Liver (tissue), 9 donors: ENCODE data around the gene CHAD. TPM values are rescaled to one million over a fixed set of nuclear protein-coding genes. Genes with fewer than 3 reads are reported as not detected.
A peak's percentile ranks its signal among the peaks of the same experiment; 100 is the strongest.

Experiments used
- DNase-seq: peaks from one replicate; pipeline ENCODE4 v3.0.0-alpha.2; 2017; ENCODE audit warnings: low spot score
- H3K27ac ChIP-seq, 2 donors: one replicate each; pipeline ENCODE4 v1.7.0; 2013; ENCODE audit warnings: inconsistent platforms in 2 of 2, low read length in 2 of 2, control low read depth in 1 of 2, low read depth in 1 of 2, mild to moderate bottlenecking in 1 of 2
- H3K27me3 ChIP-seq, 4 donors: one replicate each; pipeline versions ENCODE4 v1.6.1 to v1.7.0; 2013; ENCODE audit warnings: low read length in 3 of 4, inconsistent platforms in 1 of 4, mild to moderate bottlenecking in 1 of 4, moderate library complexity in 1 of 4; ENCODE audit not compliant: control insufficient read depth in 4 of 4, insufficient read depth in 4 of 4
- H3K36me3 ChIP-seq, 4 donors: one replicate each; pipeline versions ENCODE4 v1.6.1 to v1.7.0; 2013; ENCODE audit warnings: low read length in 3 of 4, mild to moderate bottlenecking in 3 of 4, low read depth in 1 of 4, moderate library complexity in 1 of 4; ENCODE audit not compliant: control insufficient read depth in 4 of 4, insufficient read depth in 3 of 4
- H3K4me1 ChIP-seq, 4 donors: one replicate each; pipeline versions ENCODE4 v1.6.1 to v1.7.0; 2013; ENCODE audit warnings: low read length in 3 of 4, mild to moderate bottlenecking in 3 of 4, moderate library complexity in 1 of 4; ENCODE audit not compliant: control insufficient read depth in 4 of 4, insufficient read depth in 4 of 4
- H3K4me3 ChIP-seq, 3 donors: one replicate each; pipeline versions ENCODE4 v1.6.1 to v1.7.0; 2013; ENCODE audit warnings: low read length in 3 of 3, control low read depth in 1 of 3, low read depth in 1 of 3, mild to moderate bottlenecking in 1 of 3
- H3K9ac ChIP-seq, 2 donors: one replicate each; pipeline ENCODE4 v1.7.0; 2013; ENCODE audit warnings: low read length in 2 of 2, mild to moderate bottlenecking in 2 of 2, moderate library complexity in 2 of 2, control low read depth in 1 of 2, low read depth in 1 of 2
- H3K9me3 ChIP-seq, 4 donors: one replicate each; pipeline versions ENCODE4 v1.6.1 to v1.7.0; 2013; ENCODE audit warnings: low read length in 3 of 4; ENCODE audit not compliant: control insufficient read depth in 4 of 4
- EGR1 ChIP-seq, 2 donors: IDR thresholded peaks; 2 replicates each; pipeline ENCODE4 v1.6.1; 2016 to 2018; ENCODE audit warnings: antibody characterized with exemption in 2 of 2, low read depth in 2 of 2
- FOXA1 ChIP-seq: IDR thresholded peaks from 2 replicates; pipeline ENCODE4 v1.6.1; 2016; ENCODE audit warnings: antibody characterized with exemption
- FOXA2 ChIP-seq: IDR thresholded peaks from 2 replicates; pipeline ENCODE4 v1.6.1; 2016; ENCODE audit warnings: antibody characterized with exemption
- GABPA ChIP-seq, 2 donors: IDR thresholded peaks in 1 of 2; conservative IDR thresholded peaks in 1 of 2; 2 replicates each; pipeline ENCODE4 v1.6.1; 2016; ENCODE audit warnings: antibody characterized with exemption in 2 of 2, mild to moderate bottlenecking in 1 of 2, moderate library complexity in 1 of 2
- HNF4A ChIP-seq, 2 donors: conservative IDR thresholded peaks; 2 replicates each; pipeline ENCODE4 v1.6.1; 2016; ENCODE audit warnings: antibody characterized with exemption in 2 of 2, mild to moderate bottlenecking in 2 of 2
- HNF4G ChIP-seq: IDR thresholded peaks from 2 replicates; pipeline ENCODE4 v1.6.1; 2016; ENCODE audit warnings: antibody characterized with exemption
- JUND ChIP-seq, 2 donors: IDR thresholded peaks; 2 replicates each; pipeline ENCODE4 v1.6.1; 2016; ENCODE audit warnings: antibody characterized with exemption in 2 of 2
- NR2F2 ChIP-seq: IDR thresholded peaks from 2 replicates; pipeline ENCODE4 v1.6.1; 2016; ENCODE audit warnings: antibody characterized with exemption
- RAD21 ChIP-seq, 2 donors: IDR thresholded peaks; 2 replicates each; pipeline ENCODE4 v1.6.1; 2016; ENCODE audit warnings: antibody characterized with exemption in 2 of 2, mild to moderate bottlenecking in 2 of 2
- RXRA ChIP-seq, 2 donors: IDR thresholded peaks; 2 replicates each; pipeline ENCODE4 v1.6.1; 2017 to 2018; ENCODE audit warnings: antibody characterized with exemption in 2 of 2, mild to moderate bottlenecking in 1 of 2
- SP1 ChIP-seq: IDR thresholded peaks from 2 replicates; pipeline ENCODE4 v1.6.1; 2018; ENCODE audit warnings: antibody characterized with exemption, mild to moderate bottlenecking
- TAF1 ChIP-seq: conservative IDR thresholded peaks from 2 replicates; pipeline ENCODE4 v1.6.1; 2016; ENCODE audit warnings: antibody characterized with exemption, mild to moderate bottlenecking
- WGBS: extraction: QIAGEN DNeasy Blood & Tissue Kit; methylation state at CpG from one replicate; pipeline ENCODE4 v1.1.7; 2013; 5-methylcytosine and 5-hydroxymethylcytosine counted together
- polyA plus RNA-seq, 2 donors: library from polyadenylated mRNA; stranded (reverse) in 1 of 2; unstranded in 1 of 2; fragments of 200-250 nt in 1 of 2; fragments of >200 nt in 1 of 2; fragmentation: Nextera tagmentation in 1 of 2; extraction: Ambion mirVana in 1 of 2; gene quantifications; one replicate each; pipeline versions ENCODE4 v1.2.1 to v1.2.3, GENCODE V29; 2013 to 2015
- total RNA-seq, 2 donors: library from RNA; depleted of rRNA; stranded (reverse); fragments of >200 nt; gene quantifications; one replicate each; pipeline ENCODE4 v1.2.3, GENCODE V29; 2014
- TF ChIP-seq, protein P1 (sequence below): IDR thresholded peaks from 2 replicates; pipeline ENCODE4 v1.6.1; 2016; ENCODE audit warnings: antibody characterized with exemption, mild to moderate bottlenecking
- TF ChIP-seq, protein P2 (sequence below): IDR thresholded peaks from 2 replicates; pipeline ENCODE4 v1.6.1; 2016; ENCODE audit warnings: antibody characterized with exemption
- TF ChIP-seq, protein P3 (sequence below): IDR thresholded peaks from 2 replicates; pipeline ENCODE4 v1.6.1; 2016; ENCODE audit warnings: antibody characterized with exemption
- TF ChIP-seq, protein P4 (sequence below): fragments of 150-350 bp; IDR thresholded peaks from 2 replicates; pipeline ENCODE4 v1.5.1; 2017; ENCODE audit warnings: improper control_type of control experiment, low read depth, low read length; ENCODE audit not compliant: missing input control
- TF ChIP-seq, protein P5 (sequence below): IDR thresholded peaks from 2 replicates; pipeline ENCODE4 v1.6.1; 2016; ENCODE audit warnings: antibody characterized with exemption
- donor health status: healthy.
- donor health status: healthy.
- donor health status: healthy.
- donor health status: healthy.
- donor health status: healthy.

CHAD gene
- total and polyA plus RNA-seq, 4 donors: 0.51 to 3.3 (median 2.3) TPM

DNA sequence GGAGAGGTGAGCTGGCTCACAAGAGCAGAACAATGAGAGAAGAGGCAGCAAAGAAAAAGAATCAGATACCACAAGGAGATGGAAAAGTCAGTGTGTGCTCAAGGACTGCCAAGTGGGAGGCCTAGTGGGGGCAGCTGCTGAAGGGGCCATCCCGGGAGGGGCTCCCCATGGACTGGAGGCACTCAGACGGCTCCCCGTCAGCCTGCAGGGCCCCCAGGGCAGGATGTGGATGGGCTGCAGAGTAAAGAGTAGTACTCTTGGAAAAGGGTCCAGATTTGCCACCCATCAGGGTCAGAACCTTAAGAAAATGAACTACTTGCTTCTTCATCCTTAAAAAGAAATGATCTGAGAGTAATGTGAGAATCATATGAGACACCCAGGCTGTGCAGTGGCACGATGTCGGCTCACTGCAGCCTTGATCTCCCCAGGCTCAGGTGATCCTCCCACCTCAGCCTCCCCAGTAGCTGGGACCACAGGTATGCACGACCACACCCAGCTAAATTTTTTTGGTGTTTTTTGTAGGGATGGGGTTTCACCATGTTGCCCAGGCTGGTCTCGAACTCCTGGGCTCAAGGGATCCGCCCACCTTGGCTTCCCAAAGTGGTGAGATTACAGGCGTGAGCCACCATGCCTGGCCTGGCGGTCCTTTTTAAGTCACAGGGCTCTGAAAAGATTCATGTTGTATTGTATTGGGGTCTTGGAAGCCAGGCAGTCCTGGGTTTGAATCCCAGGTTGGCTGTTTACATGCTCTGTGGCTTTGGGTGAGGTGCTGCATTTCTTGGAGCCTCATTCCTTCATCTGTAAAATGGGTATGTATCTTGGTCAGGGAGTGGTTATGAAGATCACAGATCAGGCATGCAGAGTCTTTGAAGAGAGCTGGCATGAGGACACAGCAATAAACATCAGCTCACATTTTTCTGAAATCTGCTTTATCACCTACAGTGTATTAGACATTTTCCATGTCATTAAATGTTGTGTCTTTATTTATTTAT lies 27.5 kb downstream of the CHAD start:
- Histone ChIP-seq H3K4me1 (peaks cover 6 to 36% (median 30%) of the 10 kb centered on the region in 4 donors), H3K4me3 (no peak overlapping the region), H3K9me3 (no peaks in the 10 kb centered on the region), H3K36me3 (peaks cover 0 to 2% (median 0%) of the 10 kb centered on the region in 4 donors), H3K27ac (peak overlapping the region; percentile 87 to 88), H3K27me3 (no peaks in the 10 kb centered on the region), H3K9ac (peak overlapping the region in 1 of 2 donors; percentile 29)
- WGBS: 89% methylated on average over 10 of the region's 10 CpGs
- no peak for TF ChIP-seq JUND (IDR thresholded peaks at IDR 0.05)
- TF ChIP-seq, protein P1, sequence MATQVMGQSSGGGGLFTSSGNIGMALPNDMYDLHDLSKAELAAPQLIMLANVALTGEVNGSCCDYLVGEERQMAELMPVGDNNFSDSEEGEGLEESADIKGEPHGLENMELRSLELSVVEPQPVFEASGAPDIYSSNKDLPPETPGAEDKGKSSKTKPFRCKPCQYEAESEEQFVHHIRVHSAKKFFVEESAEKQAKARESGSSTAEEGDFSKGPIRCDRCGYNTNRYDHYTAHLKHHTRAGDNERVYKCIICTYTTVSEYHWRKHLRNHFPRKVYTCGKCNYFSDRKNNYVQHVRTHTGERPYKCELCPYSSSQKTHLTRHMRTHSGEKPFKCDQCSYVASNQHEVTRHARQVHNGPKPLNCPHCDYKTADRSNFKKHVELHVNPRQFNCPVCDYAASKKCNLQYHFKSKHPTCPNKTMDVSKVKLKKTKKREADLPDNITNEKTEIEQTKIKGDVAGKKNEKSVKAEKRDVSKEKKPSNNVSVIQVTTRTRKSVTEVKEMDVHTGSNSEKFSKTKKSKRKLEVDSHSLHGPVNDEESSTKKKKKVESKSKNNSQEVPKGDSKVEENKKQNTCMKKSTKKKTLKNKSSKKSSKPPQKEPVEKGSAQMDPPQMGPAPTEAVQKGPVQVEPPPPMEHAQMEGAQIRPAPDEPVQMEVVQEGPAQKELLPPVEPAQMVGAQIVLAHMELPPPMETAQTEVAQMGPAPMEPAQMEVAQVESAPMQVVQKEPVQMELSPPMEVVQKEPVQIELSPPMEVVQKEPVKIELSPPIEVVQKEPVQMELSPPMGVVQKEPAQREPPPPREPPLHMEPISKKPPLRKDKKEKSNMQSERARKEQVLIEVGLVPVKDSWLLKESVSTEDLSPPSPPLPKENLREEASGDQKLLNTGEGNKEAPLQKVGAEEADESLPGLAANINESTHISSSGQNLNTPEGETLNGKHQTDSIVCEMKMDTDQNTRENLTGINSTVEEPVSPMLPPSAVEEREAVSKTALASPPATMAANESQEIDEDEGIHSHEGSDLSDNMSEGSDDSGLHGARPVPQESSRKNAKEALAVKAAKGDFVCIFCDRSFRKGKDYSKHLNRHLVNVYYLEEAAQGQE: no peak
- TF ChIP-seq, protein P2, sequence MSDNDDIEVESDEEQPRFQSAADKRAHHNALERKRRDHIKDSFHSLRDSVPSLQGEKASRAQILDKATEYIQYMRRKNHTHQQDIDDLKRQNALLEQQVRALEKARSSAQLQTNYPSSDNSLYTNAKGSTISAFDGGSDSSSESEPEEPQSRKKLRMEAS: no peak
- no peak for TF ChIP-seq FOXA1
- no peak for TF ChIP-seq FOXA2
- no peak for DNase-seq

DNA sequence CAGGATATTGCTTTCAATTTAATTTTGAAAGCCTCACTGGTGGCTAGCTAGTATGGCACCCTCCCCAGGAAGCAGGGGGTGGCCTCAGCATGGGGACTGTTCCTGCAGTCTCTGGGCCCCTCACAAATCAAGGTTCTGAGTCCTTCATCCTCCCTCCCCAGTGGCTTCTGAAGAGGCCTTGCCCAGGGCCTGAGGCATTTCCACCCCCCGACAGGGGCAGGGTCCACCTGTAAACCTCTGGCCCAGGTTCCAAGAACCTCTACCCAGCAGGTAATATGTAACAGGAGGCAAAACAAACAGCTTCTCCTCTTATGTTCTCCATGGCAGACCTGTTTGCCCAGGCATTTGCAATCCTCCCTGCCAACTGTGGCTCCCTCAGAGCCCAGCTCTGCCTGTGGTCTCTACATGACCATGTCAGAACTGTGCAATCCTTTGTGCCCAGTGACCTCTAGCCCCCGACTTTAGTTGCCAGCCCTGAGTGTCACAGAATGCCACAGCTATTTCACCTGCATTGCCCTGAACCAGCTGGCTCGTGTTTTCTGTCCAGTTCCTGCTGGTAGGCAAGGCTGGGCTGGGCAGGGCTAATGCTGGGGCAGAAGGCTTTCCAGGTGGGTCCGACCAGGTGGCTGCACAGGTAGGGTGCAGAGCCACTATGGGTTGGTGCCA lies 28.4 kb downstream of the CHAD start:
- peaks cover 0 to 3% (median 0%) of the 10 kb centered on the region in 4 donors for H3K36me3 ChIP-seq
- H3K27me3 ChIP-seq: no peaks in the 10 kb centered on the region
- 28% methylated on average over 4 of the region's 4 CpGs for WGBS
- H3K4me1 ChIP-seq: peaks cover 6 to 36% (median 30%) of the 10 kb centered on the region in 4 donors
- DNase-seq: peak; percentile 43
- H3K9ac ChIP-seq: peak overlapping the region in 1 of 2 donors; percentile 29
- no peak overlapping the region for H3K4me3 ChIP-seq
- no peaks in the 10 kb centered on the region for H3K9me3 ChIP-seq
- peak overlapping the region; percentile 87 to 88 for H3K27ac ChIP-seq
- TF ChIP-seq EGR1 (IDR thresholded peaks at IDR 0.05; ENCODE audit: low read depth in 2 of 2): no peak
- TF ChIP-seq GABPA (IDR thresholded peaks at IDR 0.05 in 1 of 2, conservative IDR thresholded peaks at IDR 0.05 in 1 of 2): no peak
- TF ChIP-seq SP1: peak; percentile 98
- TF ChIP-seq, protein P3, sequence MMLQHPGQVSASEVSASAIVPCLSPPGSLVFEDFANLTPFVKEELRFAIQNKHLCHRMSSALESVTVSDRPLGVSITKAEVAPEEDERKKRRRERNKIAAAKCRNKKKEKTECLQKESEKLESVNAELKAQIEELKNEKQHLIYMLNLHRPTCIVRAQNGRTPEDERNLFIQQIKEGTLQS: peak; percentile 75
- TF ChIP-seq, protein P2: peak; percentile 75
- TF ChIP-seq HNF4A (conservative IDR thresholded peaks at IDR 0.05): peak; percentile 96 to 97
- TF ChIP-seq RXRA (IDR thresholded peaks at IDR 0.05): peak; percentile 96 to 98
- peak; percentile 80 for TF ChIP-seq HNF4G
- TF ChIP-seq RAD21 (IDR thresholded peaks at IDR 0.05): peak; percentile 54 to 68
- TF ChIP-seq TAF1: peak; percentile 26
- peak; percentile 59 to 77 for TF ChIP-seq JUND (IDR thresholded peaks at IDR 0.05)
- peak; percentile 61 for TF ChIP-seq FOXA1
- TF ChIP-seq, protein P1: peak; percentile 47
- TF ChIP-seq NR2F2: peak; percentile 84
- TF ChIP-seq, protein P4, sequence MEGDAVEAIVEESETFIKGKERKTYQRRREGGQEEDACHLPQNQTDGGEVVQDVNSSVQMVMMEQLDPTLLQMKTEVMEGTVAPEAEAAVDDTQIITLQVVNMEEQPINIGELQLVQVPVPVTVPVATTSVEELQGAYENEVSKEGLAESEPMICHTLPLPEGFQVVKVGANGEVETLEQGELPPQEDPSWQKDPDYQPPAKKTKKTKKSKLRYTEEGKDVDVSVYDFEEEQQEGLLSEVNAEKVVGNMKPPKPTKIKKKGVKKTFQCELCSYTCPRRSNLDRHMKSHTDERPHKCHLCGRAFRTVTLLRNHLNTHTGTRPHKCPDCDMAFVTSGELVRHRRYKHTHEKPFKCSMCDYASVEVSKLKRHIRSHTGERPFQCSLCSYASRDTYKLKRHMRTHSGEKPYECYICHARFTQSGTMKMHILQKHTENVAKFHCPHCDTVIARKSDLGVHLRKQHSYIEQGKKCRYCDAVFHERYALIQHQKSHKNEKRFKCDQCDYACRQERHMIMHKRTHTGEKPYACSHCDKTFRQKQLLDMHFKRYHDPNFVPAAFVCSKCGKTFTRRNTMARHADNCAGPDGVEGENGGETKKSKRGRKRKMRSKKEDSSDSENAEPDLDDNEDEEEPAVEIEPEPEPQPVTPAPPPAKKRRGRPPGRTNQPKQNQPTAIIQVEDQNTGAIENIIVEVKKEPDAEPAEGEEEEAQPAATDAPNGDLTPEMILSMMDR: no peak
- TF ChIP-seq, protein P5, sequence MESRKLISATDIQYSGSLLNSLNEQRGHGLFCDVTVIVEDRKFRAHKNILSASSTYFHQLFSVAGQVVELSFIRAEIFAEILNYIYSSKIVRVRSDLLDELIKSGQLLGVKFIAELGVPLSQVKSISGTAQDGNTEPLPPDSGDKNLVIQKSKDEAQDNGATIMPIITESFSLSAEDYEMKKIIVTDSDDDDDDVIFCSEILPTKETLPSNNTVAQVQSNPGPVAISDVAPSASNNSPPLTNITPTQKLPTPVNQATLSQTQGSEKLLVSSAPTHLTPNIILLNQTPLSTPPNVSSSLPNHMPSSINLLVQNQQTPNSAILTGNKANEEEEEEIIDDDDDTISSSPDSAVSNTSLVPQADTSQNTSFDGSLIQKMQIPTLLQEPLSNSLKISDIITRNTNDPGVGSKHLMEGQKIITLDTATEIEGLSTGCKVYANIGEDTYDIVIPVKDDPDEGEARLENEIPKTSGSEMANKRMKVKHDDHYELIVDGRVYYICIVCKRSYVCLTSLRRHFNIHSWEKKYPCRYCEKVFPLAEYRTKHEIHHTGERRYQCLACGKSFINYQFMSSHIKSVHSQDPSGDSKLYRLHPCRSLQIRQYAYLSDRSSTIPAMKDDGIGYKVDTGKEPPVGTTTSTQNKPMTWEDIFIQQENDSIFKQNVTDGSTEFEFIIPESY: peak; percentile 83
- peak; percentile 64 for TF ChIP-seq FOXA2
